ENCODE measurements around the gene CD247.

DNA sequence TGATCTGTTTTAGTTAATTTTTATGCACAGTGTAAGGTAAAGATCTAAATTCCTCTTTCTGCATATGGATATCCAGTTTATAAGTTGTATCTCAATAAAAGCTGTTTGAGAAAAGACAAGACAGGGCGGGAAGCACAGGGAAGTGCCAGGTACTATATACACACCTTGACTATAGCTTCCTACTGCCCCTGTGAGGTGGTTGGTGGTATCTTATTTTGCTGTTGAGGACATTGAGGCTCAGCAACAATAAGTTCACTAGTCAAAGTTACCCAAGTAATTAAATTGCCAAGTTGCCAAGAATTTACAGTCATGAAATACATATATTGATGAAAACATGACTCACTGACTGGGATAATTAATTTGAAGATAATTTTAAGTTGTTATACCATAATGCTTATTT, 109.1 kb downstream of the CD247 start:
- peak; percentile 27; the same call in 1 of the 2 replicates for TF ChIP-seq CTCF (IDR thresholded peaks at IDR 0.05)
- TF ChIP-seq EZH2phosphoT487 (IDR thresholded peaks at IDR 0.05; ENCODE audit: borderline replicate concordance, low read depth), result no peak
- no peak for TF ChIP-seq POLR2AphosphoS5 (IDR thresholded peaks at IDR 0.05; ENCODE audit: low read depth, low read length)
- no peak for TF ChIP-seq REST (IDR thresholded peaks at IDR 0.05; ENCODE audit: low read depth, low read length)
- TF ChIP-seq USF1 (IDR thresholded peaks at IDR 0.05; ENCODE audit: borderline replicate concordance, low read depth), result no peak
- TF ChIP-seq RFX5 (IDR thresholded peaks at IDR 0.05; ENCODE audit: low read length), result no peak

Data from SK-N-SH (cell line).